ENCODE measurements around the gene NKAIN2.

DNA sequence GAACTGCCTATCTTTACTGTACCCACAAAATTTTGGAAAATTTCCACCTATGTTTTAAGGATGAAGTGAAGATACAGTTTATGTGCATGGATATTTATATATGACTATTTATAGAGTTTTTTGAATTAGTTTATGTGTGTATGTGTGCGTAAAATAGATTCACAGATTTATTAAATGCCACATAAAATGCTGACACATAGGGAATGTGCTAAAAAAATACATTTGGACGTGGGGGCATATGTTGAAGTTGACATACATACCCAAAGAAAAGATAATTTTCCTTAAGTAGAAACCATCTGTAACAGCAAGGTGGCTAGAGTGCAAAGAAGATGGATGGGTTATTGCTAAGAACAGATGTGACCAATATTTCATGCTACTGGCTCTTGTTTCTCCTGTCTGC lies 856.5 kb downstream of the NKAIN2 start:
- TF ChIP-seq, protein P1, sequence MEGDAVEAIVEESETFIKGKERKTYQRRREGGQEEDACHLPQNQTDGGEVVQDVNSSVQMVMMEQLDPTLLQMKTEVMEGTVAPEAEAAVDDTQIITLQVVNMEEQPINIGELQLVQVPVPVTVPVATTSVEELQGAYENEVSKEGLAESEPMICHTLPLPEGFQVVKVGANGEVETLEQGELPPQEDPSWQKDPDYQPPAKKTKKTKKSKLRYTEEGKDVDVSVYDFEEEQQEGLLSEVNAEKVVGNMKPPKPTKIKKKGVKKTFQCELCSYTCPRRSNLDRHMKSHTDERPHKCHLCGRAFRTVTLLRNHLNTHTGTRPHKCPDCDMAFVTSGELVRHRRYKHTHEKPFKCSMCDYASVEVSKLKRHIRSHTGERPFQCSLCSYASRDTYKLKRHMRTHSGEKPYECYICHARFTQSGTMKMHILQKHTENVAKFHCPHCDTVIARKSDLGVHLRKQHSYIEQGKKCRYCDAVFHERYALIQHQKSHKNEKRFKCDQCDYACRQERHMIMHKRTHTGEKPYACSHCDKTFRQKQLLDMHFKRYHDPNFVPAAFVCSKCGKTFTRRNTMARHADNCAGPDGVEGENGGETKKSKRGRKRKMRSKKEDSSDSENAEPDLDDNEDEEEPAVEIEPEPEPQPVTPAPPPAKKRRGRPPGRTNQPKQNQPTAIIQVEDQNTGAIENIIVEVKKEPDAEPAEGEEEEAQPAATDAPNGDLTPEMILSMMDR (IDR thresholded peaks at IDR 0.05) = no peak
- no peak for TF ChIP-seq ZFX (IDR thresholded peaks at IDR 0.05; ENCODE audit: borderline replicate concordance)

Data from 22Rv1 (cell line).